GM21526 (cell line): ENCODE data around the gene SNX14.
A peak's percentile ranks its signal among the peaks of the same experiment; 100 is the strongest.
"Not testable (repeated sequence)": the region's sequence is repeated elsewhere in the genome, so short reads cannot be mapped to it uniquely, and the experiment has no call there.

Experiments
- ATAC-seq: cut with Tn5 transposase; IDR thresholded peaks from one replicate; pipeline ENCODE4 v1.9.1; 2021; ENCODE audit warnings: moderate library complexity; ENCODE audit not compliant: unreplicated experiment, low FRiP score

SNX14 gene

GRCh38 chr6:85593438-85594196 is at the start of gene SNX14:
TSS of gene SNX14 (minus strand) at chr6:85593858. CDS start at chr6:85593718, 140 bp downstream.
- ATAC-seq, result peak; percentile 88

GRCh38 chr6:85642774-85643536 is 49.3 kb upstream of the SNX14 start, which contains the start of gene SYNCRIP:
TSS of gene SYNCRIP (minus strand) at chr6:85642886. CDS start at chr6:85641439, 1,447 bp downstream.
- ATAC-seq, result peak; percentile 75

GRCh38 chr6:85641897-85642773 is 48.5 kb upstream of the SNX14 start:
- ATAC-seq, result no peak

GRCh38 chr6:85641522-85641896 is 47.9 kb upstream of the SNX14 start:
- ATAC-seq, result no peak

- ATAC-seq, result no peak
Observed at GRCh38 chr6:85640821-85641220, 47.2 kb upstream of the SNX14 start.

GRCh38 chr6:85637579-85637978 is 43.9 kb upstream of the SNX14 start:
- no peak for ATAC-seq

- no peak for ATAC-seq
Observed at GRCh38 chr6:85632164-85632942, 38.7 kb upstream of the SNX14 start.

- ATAC-seq, result not testable (repeated sequence)
Observed at GRCh38 chr6:85631117-85631516, 37.5 kb upstream of the SNX14 start.

GRCh38 chr6:85628353-85628752 is 34.7 kb upstream of the SNX14 start:
- no peak for ATAC-seq

GRCh38 chr6:85620308-85620707 is 26.6 kb upstream of the SNX14 start:
- ATAC-seq, result no peak

GRCh38 chr6:85614780-85615179 is 21.1 kb upstream of the SNX14 start:
- no peak for ATAC-seq

- ATAC-seq, result no peak
Observed at GRCh38 chr6:85612690-85613474, 19.2 kb upstream of the SNX14 start.

GRCh38 chr6:85610182-85610895 is 16.7 kb upstream of the SNX14 start:
- no peak for ATAC-seq

GRCh38 chr6:85602100-85602499 is 8.4 kb upstream of the SNX14 start:
- ATAC-seq, result no peak

- ATAC-seq, result no peak
Observed at GRCh38 chr6:85600713-85601313, 7.2 kb upstream of the SNX14 start.

- peak; percentile 9 for ATAC-seq
Observed at GRCh38 chr6:85594197-85594930, 706 bp upstream of the SNX14 start.

GRCh38 chr6:85592033-85592432 is 1.6 kb downstream of the SNX14 start:
- ATAC-seq, result no peak

- ATAC-seq, result no peak
Observed at GRCh38 chr6:85591207-85591606, 2.5 kb downstream of the SNX14 start.
